HepG2 (cell line): ENCODE results near the gene IRGQ. TPM values are rescaled to one million over a fixed set of nuclear protein-coding genes. Genes with fewer than 3 reads are reported as not detected.

Experiments
- DR1 ChIP-seq: sonication (generic); formaldehyde crosslinking; IDR thresholded peaks from 2 replicates; pipeline ENCODE4 v1.8.0; 2021; ENCODE audit warnings: mild to moderate bottlenecking, missing genetic modification reagents, inconsistent platforms
- DZIP1 ChIP-seq: sonication (generic); formaldehyde crosslinking; IDR thresholded peaks from 2 replicates; pipeline ENCODE4 v1.5.0; 2020; ENCODE audit warnings: mild to moderate bottlenecking, missing genetic modification reagents
- ELF1 ChIP-seq: sonication (generic); formaldehyde crosslinking; IDR thresholded peaks from 2 replicates; pipeline ENCODE4 v1.4.0; 2020; ENCODE audit warnings: missing genetic modification reagents
- ETS1 ChIP-seq: sonication (generic); formaldehyde crosslinking; IDR thresholded peaks from 2 replicates; pipeline ENCODE4 v1.4.0; 2020; ENCODE audit warnings: missing genetic modification reagents
- HCFC1 ChIP-seq: fragments of 150-350 bp; IDR thresholded peaks from 2 replicates; pipeline ENCODE4 v1.6.1; 2014; ENCODE audit warnings: low read depth, low read length
- KDM5A ChIP-seq: fragments of 200-600 bp; sonication (generic); IDR thresholded peaks from 2 replicates; pipeline ENCODE4 v1.7.0; 2018; ENCODE audit warnings: antibody characterized with exemption, mild to moderate bottlenecking, low read length, borderline replicate concordance
- KLF13 ChIP-seq: sonication (generic); formaldehyde crosslinking; IDR thresholded peaks from 2 replicates; pipeline ENCODE4 v1.4.0; 2020; ENCODE audit warnings: mild to moderate bottlenecking, missing genetic modification reagents
- MTA1 ChIP-seq: sonication (generic); formaldehyde crosslinking; IDR thresholded peaks from 2 replicates; pipeline ENCODE4 v1.4.0; 2020; ENCODE audit warnings: missing genetic modification reagents, mild to moderate bottlenecking, borderline replicate concordance
- NFYB ChIP-seq: sonication (generic); formaldehyde crosslinking; IDR thresholded peaks from 2 replicates; pipeline ENCODE4 v1.4.0; 2020; ENCODE audit warnings: missing genetic modification reagents
- THRA ChIP-seq: sonication (generic); formaldehyde crosslinking; IDR thresholded peaks from 2 replicates; pipeline ENCODE4 v1.4.0; 2020; ENCODE audit warnings: missing genetic modification reagents, borderline replicate concordance
- USF2 ChIP-seq, 2 experiments: sonication (generic) in 1 of 2; formaldehyde crosslinking in 1 of 2; IDR thresholded peaks; 2 replicates each; pipeline versions ENCODE4 v1.5.1 to v1.6.1; 2011 to 2020; ENCODE audit warnings: borderline replicate concordance in 1 of 2, low read depth in 1 of 2, low read length in 1 of 2, mild to moderate bottlenecking in 1 of 2, missing genetic modification reagents in 1 of 2, moderate library complexity in 1 of 2
- ZHX1 ChIP-seq: sonication (generic); formaldehyde crosslinking; IDR thresholded peaks from 2 replicates; pipeline ENCODE4 v1.8.1; 2022; ENCODE audit warnings: low read depth, mild to moderate bottlenecking, missing genetic modification reagents
- ZNF136 ChIP-seq: sonication (generic); formaldehyde crosslinking; IDR thresholded peaks from 2 replicates; pipeline ENCODE4 v1.8.1; 2022; ENCODE audit warnings: low read depth, mild to moderate bottlenecking, moderate library complexity, missing genetic modification reagents
- polyA plus RNA-seq, 8 experiments: library from polyadenylated mRNA; depleted of rRNA in 3 of 8; stranded (reverse) in 7 of 8; unstranded in 1 of 8; fragments of >200 nt; fragmentation: Illumina TruSeq in 4 of 8; extraction: Trizol in 4 of 8; gene quantifications; 2 replicates each; pipeline versions ENCODE4 v1.2.1 to v1.2.3, GENCODE V29; 2011 to 2016; ENCODE audit warnings: low read depth in 4 of 8, missing spikeins in 1 of 8, mixed read lengths in 1 of 8; ENCODE audit not compliant: insufficient read depth in 1 of 8
- total RNA-seq, 5 experiments: library from RNA; depleted of rRNA; stranded (reverse); fragments of >200 nt; fragmentation: Illumina TruSeq; extraction: Trizol; gene quantifications; 2 replicates each; pipeline ENCODE4 v1.2.3, GENCODE V29; 2016; ENCODE audit warnings: low read depth in 1 of 5

The IRGQ gene
- total and polyA plus RNA-seq, 2 of the 13 experiments (the other 11 are each of a cell fraction or from before 2014, with no cell fraction given), result 11.6 to 12.4 TPM

GRCh38 chr19:43575156-43575950 lies 20.6 kb downstream of the IRGQ start, which contains the start of the genes PINLYP and XRCC1 (continued):
- no peak for TF ChIP-seq KLF13
- TF ChIP-seq USF2 (IDR thresholded peaks at IDR 0.05; ENCODE audit: low read depth, low read length), result no peak
- no peak for TF ChIP-seq USF2 (CRISPR knock-in tag; IDR thresholded peaks at IDR 0.05; ENCODE audit: borderline replicate concordance)
- TF ChIP-seq MTA1 (CRISPR knock-in tag), result no peak
- TF ChIP-seq KDM5A, result peak; percentile 89
- TF ChIP-seq ELF1 (CRISPR knock-in tag), result peak; percentile 28; the same call in 1 of the 2 replicates
- peak; percentile 11; the same call in 1 of the 2 replicates for TF ChIP-seq THRA (CRISPR knock-in tag)
- TF ChIP-seq DZIP1 (CRISPR knock-in tag), result no peak
- TF ChIP-seq DR1 (CRISPR knock-in tag), result peak; percentile 20; the same call in 1 of the 2 replicates
- no peak for TF ChIP-seq ZNF136 (CRISPR knock-in tag)
- TF ChIP-seq ETS1 (CRISPR knock-in tag), result no peak
- peak; percentile 69 for TF ChIP-seq HCFC1
- TF ChIP-seq NFYB (CRISPR knock-in tag), result peak; percentile 62
- TF ChIP-seq ZHX1 (CRISPR knock-in tag), result no peak
